ENCODE results near the gene SMAD2. TPM values are rescaled to one million over a fixed set of nuclear protein-coding genes. Genes with fewer than 3 reads are reported as not detected.

Gene SMAD2
- total and polyA plus RNA-seq, 11 donors, result 13.8 to 113 (median 88.1) TPM

- DNase-seq (no peak), ATAC-seq (no peak)
- no peak for TF ChIP-seq CTCF (IDR thresholded peaks at IDR 0.05)
- TF ChIP-seq POLR2A (IDR thresholded peaks at IDR 0.05), result no peak
- H3K9me3 ChIP-seq, result peaks cover 0 to 26% (median 2%) of the 10 kb centered on the region in 12 donors
- H3K27ac ChIP-seq, result no peak overlapping the region
- no peaks in the 10 kb centered on the region for H3K27me3 ChIP-seq
- no peaks in the 10 kb centered on the region for H3K36me3 ChIP-seq
- intact Hi-C loops (cut with DNase I), result no loop called here
- no peak overlapping the region for H3K4me3 ChIP-seq
- WGBS, 4 donors, result 75 to 82% (median 81%) methylated on average over 2 of the region's 2 CpGs
- H3K4me1 ChIP-seq, result peaks cover 0 to 8% (median 3%) of the 10 kb centered on the region in 12 donors
Measured at GRCh38 chr18:47790036-47790435, 140.4 kb downstream of the SMAD2 start.

DNA sequence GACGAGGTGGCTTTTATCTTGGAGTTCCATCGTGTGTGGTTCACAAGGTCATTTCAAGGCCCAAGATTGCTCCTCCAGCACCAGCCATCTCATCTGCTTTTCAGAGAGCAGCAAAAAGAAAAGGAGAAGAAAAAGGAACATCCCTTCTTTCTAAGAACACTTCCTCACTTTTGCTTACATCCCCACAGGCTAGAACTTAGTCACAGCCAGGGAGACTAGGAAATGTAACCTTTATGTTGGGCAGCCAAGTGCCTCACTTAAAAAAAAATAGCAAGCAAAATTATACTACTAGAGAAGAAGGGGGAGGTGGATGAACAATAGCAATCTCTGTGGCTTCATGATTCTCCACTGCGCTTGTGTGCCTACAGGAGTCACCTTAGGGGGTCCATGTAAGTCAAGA lies 141.8 kb downstream of the SMAD2 start:
- 65 to 81% (median 71%) methylated on average over 3 of the region's 3 CpGs for WGBS, 4 donors
- H3K9me3 ChIP-seq, result peaks cover 0 to 40% (median 9%) of the 10 kb centered on the region in 12 donors
- DNase-seq, result no peak
- TF ChIP-seq CTCF (IDR thresholded peaks at IDR 0.05), result no peak
- TF ChIP-seq POLR2A (IDR thresholded peaks at IDR 0.05), result no peak
- no peak for ATAC-seq
- no peaks in the 10 kb centered on the region for H3K4me1 ChIP-seq
- H3K27me3 ChIP-seq, result no peaks in the 10 kb centered on the region
- H3K27ac ChIP-seq, result no peak overlapping the region
- intact Hi-C loops (cut with DNase I), result loop anchor here in 2 of 10 donors (10.0 kb wide), 1 partner anchor 656 kb away; no protein-coding TSS in a partner anchor
- no peaks in the 10 kb centered on the region for H3K36me3 ChIP-seq
- no peak overlapping the region for H3K4me3 ChIP-seq

DNA sequence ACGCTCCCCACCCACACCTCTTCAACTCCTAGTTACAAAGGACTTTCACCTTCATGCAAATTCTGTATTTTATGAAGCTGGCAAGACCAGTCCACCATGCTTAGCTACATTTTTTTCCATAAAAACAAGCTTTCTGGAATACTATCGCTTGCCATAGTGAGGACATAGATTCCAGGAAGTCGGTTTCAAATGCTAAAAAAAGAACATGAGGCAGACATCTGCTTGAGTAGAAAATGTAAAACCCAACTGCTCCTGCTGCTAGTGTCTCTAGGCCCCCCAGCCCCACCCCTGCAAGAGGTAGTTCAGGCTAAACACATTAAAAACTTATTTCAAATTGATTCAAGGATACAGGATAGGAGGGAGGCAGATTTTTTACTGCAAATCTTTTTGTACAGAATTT lies 148.9 kb downstream of the SMAD2 start:
- no peaks in the 10 kb centered on the region for H3K4me1 ChIP-seq
- WGBS, 4 donors, result 52 to 59% (median 56%) methylated on average over 3 of the region's 3 CpGs
- DNase-seq, result no peak

More for the DNA sequence above, 148.9 kb downstream of the SMAD2 start:
- intact Hi-C loops (cut with DNase I), result loop anchor here in 2 of 10 donors (10.0 kb wide), 1 partner anchor 663 kb away; no protein-coding TSS in a partner anchor
- TF ChIP-seq POLR2A (IDR thresholded peaks at IDR 0.05), result no peak
- no peak for TF ChIP-seq CTCF (IDR thresholded peaks at IDR 0.05)
- H3K27me3 ChIP-seq, result peaks cover 0 to under 1% (median 0%) of the 10 kb centered on the region in 9 donors
- H3K9me3 ChIP-seq, result peaks cover 0 to 33% (median 13%) of the 10 kb centered on the region in 12 donors
- no peak overlapping the region for H3K4me3 ChIP-seq
- no peak overlapping the region for H3K27ac ChIP-seq
- no peak for ATAC-seq
- H3K36me3 ChIP-seq, result no peaks in the 10 kb centered on the region

All from heart left ventricle (tissue), 16 donors.